ENCODE measurements around the gene TRAF1. TPM values are rescaled to one million over a fixed set of nuclear protein-coding genes. Genes with fewer than 3 reads are reported as not detected.

The TRAF1 gene
- total RNA-seq, 1 experiment from 2014 or later: 0.41 TPM

DNA sequence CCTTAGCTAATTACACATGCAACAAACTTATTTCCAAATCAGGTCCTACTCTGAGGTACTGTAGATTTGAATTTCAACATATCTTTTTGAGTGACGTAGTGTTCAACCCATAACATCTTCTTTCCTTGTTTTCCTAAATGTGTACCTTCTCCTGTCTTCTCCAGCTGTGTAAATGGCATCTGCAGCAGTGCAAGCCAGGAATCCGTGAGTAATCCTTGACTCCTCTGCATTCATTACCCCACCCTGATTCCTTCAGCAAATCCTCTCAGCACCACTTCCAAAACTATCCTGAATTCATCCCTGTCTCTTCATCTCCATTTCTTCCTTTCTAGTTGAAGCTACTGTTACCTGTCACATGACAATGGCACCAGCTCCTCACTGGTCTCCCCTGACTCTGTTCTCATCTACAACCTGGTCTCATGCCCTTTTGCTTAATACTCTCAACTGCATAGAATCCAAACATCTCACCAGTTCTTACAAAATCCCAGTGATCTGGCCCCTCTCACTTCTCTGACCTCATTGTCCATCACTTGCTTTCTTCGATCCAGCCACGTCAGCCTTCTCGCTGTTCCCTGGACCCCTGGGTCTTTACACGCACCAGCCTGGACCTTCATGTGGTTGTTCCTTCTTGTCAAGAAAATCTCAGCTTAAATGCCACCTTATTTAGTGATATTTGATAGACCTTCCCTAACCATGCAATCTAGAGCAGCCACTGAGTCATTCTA lies 14.6 kb upstream of the TRAF1 start:
- DNase-seq (ENCODE audit: low spot score): no peak

DNA sequence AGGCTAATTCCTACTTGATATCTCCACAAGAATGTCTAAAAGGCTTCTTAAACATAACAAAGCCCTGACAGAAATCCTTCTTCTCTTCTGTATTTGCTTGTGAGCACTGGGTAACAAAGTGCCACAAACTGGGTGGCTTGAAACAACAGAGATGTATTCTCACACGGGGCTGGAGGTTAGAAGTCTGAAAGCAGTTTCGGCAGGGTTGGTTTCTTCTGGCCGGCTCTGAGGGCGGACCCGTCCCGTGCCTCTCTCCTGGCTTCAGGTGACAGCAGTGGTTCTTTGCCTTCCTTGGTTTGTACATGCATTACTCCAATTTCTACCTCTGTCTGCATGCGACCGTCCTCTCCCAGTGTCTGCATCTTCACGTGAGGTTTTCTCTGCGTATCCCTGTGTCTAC lies 14.0 kb upstream of the TRAF1 start:
- no peak for DNase-seq (ENCODE audit: low spot score)

GRCh38 chr9:120938851-120939250 lies 12.3 kb upstream of the TRAF1 start:
- no peak for DNase-seq (ENCODE audit: low spot score)

DNA sequence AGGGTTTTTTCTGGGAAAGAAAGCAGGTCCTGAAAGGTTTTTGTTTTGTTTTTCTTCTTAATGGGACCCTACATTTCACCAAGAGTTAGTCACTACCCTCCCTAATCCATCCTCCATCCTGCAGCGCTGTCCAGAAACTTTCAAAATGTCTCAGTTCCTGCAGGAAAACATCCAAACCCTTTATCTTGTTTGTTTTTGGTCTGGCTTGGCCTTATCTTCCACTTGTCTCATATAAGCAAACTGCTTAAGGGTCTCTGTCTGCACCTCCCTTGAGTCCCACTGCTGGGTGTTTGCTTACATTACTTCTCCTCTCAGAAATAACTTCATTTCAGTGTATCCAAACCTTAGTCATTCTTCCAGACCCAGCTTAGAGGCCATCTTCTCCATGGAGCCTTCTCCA lies 11.0 kb upstream of the TRAF1 start:
- no peak for DNase-seq (ENCODE audit: low spot score)

GRCh38 chr9:120937127-120937526 lies 10.5 kb upstream of the TRAF1 start:
- no peak for DNase-seq (ENCODE audit: low spot score)

DNA sequence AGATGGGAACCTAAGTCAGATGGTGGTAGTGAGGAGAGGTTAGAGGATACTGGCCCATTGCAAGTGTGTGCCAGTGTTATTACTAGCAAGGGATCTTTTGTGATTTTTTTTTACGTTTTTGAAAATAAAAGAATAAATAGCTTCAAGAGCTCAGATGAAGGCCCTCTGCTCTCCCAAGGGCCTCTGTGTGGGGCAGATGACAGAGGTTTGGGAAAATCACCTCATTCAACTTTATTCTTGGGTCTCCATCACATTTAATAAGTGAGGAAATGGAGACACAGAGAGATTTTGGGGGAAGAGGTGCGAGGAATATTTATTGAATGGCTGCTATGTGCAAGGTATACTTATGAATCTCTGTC lies 10.1 kb upstream of the TRAF1 start:
- DNase-seq (ENCODE audit: low spot score): no peak

DNA sequence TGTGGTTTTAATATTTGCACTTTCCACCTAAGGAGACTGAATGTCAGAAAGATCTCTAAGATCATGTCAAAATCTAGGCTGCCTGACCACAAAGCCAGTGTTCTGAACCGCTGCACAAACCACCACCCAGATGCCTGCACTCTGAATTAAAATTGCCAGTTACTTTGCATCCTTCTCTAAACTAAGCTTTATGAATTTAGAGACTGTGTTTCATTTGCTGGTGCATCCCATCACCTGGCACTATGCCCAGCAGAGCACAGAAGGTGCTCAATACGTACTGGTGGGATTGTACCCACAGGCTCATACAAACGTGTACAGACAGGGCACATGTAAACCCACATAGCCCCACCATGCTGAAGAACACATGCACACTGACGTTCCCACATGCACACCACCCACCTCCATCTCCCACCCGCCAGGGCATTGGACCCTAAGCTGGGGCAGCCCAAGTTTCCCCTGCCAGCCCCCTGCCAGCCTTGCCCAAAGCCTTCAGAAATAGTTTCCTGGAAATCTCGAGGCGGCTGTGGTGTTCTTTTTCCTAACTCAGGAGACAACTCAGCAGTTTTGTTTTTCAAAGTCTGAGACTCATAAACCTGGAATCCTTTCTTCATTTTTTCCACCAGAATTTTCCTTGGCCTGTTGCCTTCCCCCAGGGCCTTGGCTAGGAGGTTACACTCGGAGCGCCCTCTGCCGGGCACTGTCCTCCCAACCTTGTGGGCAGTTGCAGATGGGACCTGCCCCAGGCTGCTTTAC lies 9.6 kb upstream of the TRAF1 start:
- peak; percentile 95 for DNase-seq (ENCODE audit: low spot score)

GRCh38 chr9:120935383-120935857 lies 8.8 kb upstream of the TRAF1 start:
- peak; percentile 93 for DNase-seq (ENCODE audit: low spot score)

DNA sequence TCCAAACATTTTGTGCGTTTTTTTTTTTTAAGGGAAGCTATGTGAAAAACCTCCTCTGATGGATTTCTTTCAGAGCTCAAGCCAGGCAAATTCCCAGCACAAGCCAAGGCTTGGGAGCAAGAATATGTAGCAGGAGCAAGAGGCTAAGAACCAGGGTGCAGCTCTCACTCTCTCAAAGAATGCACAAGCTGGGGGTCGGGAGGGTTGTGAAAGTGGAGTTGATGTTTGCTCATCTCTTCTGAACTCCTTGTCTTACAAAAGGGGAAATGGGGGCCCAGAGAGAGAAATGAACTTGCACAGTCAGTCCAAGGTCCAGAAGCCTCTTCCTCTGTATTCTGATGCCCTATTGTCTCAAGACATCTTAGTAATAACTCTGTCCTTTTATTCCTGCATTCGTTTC lies 7.7 kb upstream of the TRAF1 start:
- DNase-seq (ENCODE audit: low spot score): no peak

DNA sequence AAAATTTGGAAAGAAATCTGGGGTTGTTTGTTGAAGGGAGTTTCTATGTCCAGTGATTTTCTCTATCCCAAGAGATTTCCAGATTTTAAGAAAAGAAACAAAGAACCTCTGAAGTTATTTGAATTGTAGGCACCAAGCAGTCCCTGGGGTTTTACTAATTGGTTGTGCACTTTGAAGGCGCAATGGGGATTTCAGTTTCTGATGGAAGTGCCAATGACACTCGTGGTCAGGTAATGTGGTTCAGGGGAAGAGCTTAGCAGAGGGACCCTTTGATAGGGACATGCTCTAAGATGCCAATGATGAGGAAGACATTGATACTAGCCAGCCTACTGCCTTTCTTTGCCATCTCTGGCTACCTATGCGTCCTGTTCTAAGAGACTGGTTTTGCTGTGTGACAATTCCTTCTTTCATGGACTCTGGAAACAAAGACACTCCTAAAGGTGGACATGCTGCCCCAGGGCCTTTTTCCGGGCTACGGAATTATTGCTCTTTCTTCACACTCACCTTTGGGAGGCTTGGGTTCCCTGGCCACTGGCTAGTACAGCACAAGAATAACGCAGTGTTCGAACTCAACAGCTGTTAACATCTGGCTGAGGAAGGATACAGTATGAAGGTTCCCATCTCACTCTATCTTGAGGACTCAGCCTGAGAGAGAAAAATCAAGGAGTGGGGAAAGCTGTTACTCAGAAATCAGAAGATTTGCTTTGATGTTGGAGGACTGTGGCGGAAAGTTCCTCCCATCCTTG lies 6.9 kb upstream of the TRAF1 start:
- DNase-seq (ENCODE audit: low spot score): no peak

DNA sequence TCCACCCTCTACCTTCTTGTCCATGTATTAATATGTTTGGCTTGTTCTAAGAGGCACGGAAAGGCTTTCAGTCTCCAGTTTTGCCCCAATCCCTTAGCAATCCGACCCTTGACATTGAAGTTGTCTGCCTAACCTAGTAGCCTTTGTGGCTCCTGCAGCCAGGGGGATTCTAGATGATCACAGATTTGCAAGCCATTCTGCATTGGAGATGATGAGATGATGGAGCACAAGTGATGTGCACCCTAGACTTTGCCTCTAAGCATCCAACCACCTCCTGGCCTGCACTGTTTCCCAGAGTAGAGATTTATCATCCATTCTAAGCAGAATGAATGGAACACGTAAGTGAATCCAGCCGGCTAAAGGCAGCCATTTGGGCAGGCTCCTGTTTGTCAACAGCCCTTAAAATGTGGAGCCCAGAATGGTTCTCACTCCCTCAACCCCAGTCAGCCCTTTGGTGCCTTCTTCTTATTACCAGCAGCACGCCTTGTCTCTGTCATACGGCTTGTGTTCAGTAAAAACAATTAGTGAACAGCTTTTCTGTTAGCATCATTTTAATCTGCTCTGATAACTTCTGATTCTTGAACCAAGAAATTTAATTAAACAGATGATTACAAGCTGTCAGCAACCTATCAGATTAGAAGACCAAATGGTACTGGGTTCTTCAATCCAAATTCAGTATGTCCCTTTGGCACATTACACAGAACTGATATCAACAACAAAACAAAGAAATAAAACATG lies 5.7 kb upstream of the TRAF1 start:
- no peak for DNase-seq (ENCODE audit: low spot score)

GRCh38 chr9:120931231-120932085 lies 4.9 kb upstream of the TRAF1 start:
- no peak for DNase-seq (ENCODE audit: low spot score)

- DNase-seq (ENCODE audit: low spot score): no peak
These were observed 2.7 kb upstream of the TRAF1 start for GRCh38 chr9:120929229-120929791.

- peak; percentile 65 for DNase-seq (ENCODE audit: low spot score)
These were observed 2.1 kb upstream of the TRAF1 start for GRCh38 chr9:120928483-120929228.

DNA sequence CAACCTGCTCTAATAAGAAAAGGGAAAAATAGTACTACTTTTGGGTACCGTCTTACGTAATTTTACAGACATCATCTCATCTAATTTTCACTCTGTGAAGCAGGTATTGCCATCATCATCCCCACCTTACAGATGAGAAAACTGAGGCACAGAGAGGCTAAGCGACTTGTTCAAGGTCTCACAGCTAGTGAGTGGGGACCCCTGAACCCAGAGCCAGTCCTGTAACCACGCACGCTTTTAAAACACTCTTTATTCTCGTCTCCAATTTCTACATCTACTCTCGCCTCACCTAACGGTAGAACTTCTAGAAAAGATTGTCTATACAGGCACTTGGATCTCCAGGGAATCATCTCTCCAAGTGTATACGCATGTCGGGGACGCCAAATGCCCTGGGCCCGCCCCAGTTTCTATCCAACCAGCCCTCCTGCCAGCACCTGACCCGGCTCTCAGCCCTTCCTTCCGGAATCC lies 1.5 kb upstream of the TRAF1 start:
- DNase-seq (ENCODE audit: low spot score): no peak

- no peak for DNase-seq (ENCODE audit: low spot score)
These were observed 846 bp upstream of the TRAF1 start for GRCh38 chr9:120927269-120928014.

DNA sequence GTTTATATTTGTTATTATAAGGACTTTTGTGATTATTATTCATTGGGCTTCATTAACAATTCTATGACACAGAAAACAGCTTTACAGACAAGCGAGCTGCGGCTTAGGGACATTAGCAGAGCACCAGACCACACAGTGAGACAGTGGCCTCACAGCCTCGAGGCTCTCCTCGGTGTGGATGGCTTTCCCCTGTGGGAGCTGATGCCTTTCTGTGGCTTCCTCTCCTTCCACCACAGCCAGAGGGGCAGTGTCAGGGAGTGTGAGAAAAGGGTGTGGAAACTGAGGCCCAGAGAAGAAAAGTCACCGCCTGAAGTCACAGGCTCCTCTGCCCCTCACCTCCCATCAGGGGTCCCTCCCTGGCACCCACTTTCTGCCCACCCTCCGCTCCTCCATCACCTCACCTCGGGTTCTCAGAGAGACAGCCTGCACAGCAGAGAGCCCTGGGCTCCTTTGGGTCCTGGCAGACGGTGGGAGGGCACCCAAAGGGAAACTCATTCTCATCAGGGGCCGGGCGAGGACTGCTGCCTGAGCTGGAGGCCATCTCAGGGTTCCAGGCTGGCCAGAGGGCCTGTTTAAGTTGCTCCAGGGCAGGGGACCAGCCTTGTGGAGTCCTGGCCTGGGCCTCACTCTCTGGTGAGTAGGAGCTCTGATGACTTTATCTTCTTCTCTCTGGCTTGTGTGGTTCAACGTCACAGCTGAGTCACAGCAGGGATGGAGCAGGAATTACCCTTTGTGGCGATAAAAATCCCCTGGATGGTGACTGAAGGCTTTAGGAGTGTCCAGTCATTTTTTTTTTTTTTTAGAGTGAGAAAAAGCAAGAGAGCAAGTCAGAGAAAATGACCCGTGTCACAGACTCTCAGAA lies 830 bp downstream of the TRAF1 start:
- no peak for DNase-seq (ENCODE audit: low spot score)

Measured in HT-29 (cell line).